GM13976 (cell line): ENCODE data around the gene ERCC1.

Experiments
- DNase-seq: peaks from one replicate; pipeline ENCODE4 v3.0.0; 2012; ENCODE audit warnings: low spot score
- in situ Hi-C: fragments of 300-500 bp; cut with MboI; formaldehyde crosslinking; loops from one replicate; pipeline ENCODE4 v1.12.0; 2022; ENCODE audit warnings: low sequenced_read_pairs, mixed read lengths, inconsistent platforms; ENCODE audit not compliant: unreplicated experiment
- TF ChIP-seq, protein P1 (sequence below): IDR thresholded peaks from 2 replicates; pipeline ENCODE4 v1.5.1; 2012; ENCODE audit warnings: borderline replicate concordance, mild to moderate bottlenecking; ENCODE audit not compliant: insufficient read depth; ENCODE audit errors: extremely low read depth, missing control alignments, control extremely low read depth

Gene ERCC1

DNA sequence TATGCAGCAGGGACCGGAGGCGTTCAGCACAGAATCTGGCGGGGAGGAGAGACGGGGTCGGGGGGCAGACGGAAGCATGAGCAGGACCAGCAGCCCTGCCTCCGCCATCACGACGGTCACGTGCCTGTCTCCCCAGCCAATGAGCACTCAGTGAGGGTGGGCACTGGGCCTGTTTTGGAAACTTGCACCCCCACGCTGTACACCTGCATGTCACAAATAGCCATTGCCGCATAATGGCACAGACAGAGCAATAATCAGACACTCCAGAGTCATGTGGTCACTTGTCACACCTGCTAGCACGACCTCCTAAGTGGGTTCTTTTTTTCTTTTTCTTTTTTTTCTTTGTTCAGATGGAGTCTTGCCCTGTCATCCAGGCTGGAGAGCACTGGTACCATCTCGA is 62.1 kb downstream of the ERCC1 start:
- no peak for DNase-seq
- TF ChIP-seq, protein P1, sequence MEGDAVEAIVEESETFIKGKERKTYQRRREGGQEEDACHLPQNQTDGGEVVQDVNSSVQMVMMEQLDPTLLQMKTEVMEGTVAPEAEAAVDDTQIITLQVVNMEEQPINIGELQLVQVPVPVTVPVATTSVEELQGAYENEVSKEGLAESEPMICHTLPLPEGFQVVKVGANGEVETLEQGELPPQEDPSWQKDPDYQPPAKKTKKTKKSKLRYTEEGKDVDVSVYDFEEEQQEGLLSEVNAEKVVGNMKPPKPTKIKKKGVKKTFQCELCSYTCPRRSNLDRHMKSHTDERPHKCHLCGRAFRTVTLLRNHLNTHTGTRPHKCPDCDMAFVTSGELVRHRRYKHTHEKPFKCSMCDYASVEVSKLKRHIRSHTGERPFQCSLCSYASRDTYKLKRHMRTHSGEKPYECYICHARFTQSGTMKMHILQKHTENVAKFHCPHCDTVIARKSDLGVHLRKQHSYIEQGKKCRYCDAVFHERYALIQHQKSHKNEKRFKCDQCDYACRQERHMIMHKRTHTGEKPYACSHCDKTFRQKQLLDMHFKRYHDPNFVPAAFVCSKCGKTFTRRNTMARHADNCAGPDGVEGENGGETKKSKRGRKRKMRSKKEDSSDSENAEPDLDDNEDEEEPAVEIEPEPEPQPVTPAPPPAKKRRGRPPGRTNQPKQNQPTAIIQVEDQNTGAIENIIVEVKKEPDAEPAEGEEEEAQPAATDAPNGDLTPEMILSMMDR = no peak
- in situ Hi-C loops = no loop called here

DNA sequence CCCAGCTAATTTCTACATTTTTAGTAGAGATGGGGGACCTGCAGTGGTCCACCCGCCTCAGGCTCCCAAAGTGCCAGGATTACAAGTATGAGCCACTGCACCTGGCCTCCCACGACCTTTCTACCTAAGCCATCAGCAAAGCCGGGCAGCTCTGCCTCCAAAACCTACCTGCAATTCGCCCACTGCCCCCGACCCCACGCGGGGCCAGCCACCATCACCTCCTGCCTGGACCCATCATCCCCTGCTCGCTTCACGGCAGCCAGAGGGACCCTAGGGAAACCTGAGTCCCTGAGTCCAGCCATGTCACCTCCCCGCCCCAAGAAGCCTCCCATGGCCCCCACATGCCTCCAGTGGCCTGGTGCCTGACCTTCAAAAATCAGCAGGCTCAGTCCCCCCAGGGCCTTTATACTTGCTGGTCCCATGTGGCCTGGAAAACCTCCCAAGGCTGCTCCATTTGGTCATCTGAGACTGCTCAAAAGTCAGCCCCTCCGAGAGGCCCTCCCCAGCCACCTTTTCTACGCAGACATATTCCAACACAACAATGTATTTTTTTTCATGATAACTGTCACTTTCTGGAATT is 65.4 kb downstream of the ERCC1 start:
- in situ Hi-C loops = no loop called here
- DNase-seq = no peak
- TF ChIP-seq, protein P1 = no peak

DNA sequence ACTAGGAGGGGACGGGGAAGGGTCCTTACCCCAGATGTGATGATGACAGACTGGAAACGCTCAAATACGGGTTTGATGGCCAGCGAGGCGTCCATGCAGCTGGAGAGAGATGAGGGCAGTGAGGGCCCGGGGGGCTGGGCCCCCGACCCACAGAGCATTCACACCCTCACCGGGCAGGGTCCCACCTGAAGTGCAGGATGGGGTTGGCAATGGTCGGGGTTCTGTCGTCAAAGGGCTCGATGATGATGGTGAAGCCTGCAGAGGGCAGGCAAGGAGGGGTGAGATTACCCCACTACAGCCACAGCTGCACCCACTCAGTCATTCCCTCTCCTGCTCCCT is 66.3 kb downstream of the ERCC1 start:
- in situ Hi-C loops = no loop called here
- no peak for DNase-seq
- TF ChIP-seq, protein P1 = no peak
